HG02571 (cell line): ENCODE measurements around the gene ST8SIA2.
"Not testable (repeated sequence)": the region's sequence is repeated elsewhere in the genome, so short reads cannot be mapped to it uniquely, and the experiment has no call there.

ENCODE experiments used
- ATAC-seq: cut with Tn5 transposase; IDR thresholded peaks from one replicate; pipeline ENCODE4 v1.9.1; 2021; ENCODE audit warnings: mild to moderate bottlenecking, moderate library complexity; ENCODE audit not compliant: unreplicated experiment

Gene ST8SIA2

GRCh38 chr15:92435145-92435544, 41.5 kb downstream of the ST8SIA2 start:
- ATAC-seq: no peak

- ATAC-seq: no peak
Measured at GRCh38 chr15:92438471-92438870, 44.8 kb downstream of the ST8SIA2 start.

DNA sequence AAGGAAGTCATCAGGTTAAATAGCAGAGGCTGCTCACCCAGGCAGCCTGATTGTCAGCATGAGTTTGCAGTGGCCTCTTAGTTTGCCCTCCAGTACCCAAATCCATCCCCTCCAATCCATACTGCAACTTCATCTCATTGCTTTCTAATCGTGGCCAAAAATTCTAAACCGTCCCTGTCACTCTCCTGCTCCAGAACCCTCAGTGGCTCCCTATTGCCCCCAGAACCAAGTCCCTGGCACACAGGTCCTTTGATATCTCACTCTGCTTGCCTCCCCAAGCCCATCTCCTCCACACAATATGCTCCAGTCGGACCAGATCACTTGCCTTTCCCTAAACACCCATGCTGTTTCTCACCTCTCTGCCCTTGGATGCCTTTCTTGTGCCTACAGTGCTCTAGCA, 49.7 kb downstream of the ST8SIA2 start:
- no peak for ATAC-seq

DNA sequence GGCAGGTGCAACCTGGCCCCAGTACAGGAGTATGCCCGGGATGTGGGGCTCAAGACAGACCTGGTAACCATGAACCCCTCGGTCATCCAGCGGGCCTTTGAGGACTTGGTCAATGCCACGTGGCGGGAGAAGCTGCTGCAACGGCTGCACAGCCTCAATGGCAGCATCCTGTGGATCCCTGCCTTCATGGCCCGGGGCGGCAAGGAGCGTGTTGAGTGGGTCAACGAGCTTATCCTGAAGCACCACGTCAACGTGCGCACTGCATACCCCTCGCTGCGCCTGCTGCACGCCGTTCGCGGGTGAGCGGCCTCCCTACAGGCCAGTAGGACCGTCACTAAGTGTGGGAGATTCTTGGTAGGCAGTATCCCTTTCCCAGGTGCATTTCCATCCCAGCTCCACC, 51.0 kb downstream of the ST8SIA2 start:
- ATAC-seq: no peak

DNA sequence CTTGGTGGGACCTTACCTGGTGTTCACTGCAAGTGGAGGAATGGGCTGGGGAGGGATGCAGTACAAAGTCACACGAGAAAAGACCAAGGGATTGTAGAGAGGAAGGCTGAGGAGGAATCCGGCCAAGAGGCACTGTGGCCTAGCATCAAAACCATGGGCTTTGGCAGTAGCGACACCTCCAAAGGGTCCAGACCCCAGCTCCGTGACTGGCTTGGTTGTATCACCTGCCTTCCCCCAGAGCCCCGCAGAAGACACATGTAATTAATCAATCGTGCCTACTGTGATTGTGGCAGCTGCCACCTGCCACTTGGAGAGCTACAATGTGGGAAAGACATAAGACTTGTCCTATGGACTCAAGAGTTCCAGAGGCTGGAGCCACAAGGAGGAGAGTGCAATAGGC, 54.7 kb downstream of the ST8SIA2 start:
- no peak for ATAC-seq

DNA sequence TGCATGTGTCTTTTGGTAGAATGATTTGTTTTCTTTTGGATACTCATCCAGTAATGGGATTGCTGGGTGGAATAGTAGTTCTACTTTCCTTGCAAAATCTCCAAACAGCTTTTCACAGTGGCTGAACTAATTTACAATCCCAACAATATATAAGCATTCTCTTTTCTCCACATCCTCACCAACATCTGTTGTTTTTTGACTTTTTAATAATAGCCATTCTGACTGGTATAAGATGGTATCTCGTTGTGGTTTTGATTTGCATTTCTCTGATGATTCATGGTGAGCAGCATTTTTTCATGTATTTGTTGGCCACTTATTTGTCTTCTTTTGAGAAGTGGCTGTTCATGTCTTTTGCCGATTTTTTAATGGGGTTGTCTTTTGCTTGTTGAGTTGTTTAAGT, 55.8 kb downstream of the ST8SIA2 start:
- ATAC-seq: no peak

- ATAC-seq: no peak
Measured at GRCh38 chr15:92451225-92451825, 57.6 kb downstream of the ST8SIA2 start.

DNA sequence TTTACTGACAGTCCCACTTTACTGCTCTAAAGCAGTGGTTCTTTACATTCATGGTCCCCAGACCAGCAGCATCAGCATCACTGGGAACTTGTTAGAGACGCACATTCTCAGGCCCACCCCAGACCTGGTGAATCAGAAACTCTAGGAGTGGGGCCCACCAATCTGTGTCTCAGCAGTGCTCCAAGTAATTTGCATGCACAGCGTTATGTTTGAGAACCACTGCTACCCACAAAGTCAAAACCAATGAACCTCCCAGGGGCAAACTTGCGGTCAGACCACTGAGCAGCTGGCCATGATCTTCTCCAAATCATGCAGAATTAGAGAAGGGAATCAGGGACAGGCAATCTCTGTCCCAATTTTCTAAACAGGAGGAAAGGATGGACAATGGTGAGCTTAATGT, 58.5 kb downstream of the ST8SIA2 start:
- ATAC-seq: no peak

- ATAC-seq: no peak
Measured at GRCh38 chr15:92453607-92454006, 59.9 kb downstream of the ST8SIA2 start.

DNA sequence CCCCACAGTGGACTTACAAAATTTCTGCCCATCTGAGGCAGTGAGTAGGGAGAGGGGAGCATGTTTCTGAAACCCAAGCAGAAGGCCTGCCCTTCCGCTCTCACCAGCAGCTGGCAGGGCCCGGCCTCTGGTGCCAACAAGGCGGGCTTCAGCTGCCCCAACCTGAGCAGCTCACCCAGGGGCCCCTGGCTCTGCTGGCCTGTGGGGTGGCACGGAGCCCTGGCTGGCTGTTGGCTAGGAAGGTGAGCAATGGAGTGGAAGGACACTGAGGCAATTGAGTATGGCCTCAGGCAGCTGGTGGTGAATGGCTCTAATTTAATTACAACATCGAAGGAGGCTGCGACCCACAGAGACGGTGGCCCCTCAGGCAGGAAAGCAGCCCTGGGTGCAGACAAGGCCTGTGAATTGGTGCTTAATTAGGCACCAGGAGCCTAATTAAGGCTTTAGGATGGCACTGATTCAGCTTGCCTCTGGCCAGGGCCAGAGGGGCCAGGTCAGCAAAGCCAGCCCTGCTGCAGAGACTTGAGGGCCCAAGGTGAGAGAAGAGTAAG, 60.9 kb downstream of the ST8SIA2 start:
- ATAC-seq: no peak

- no peak for ATAC-seq
Measured at GRCh38 chr15:92455271-92455670, 61.6 kb downstream of the ST8SIA2 start.

GRCh38 chr15:92457471-92458041, 63.9 kb downstream of the ST8SIA2 start:
- ATAC-seq: no peak

- no peak for ATAC-seq
Measured at GRCh38 chr15:92460023-92460422, 66.3 kb downstream of the ST8SIA2 start.

- ATAC-seq: no peak
Measured at GRCh38 chr15:92462424-92463125, 68.9 kb downstream of the ST8SIA2 start.

- no peak for ATAC-seq
Measured at GRCh38 chr15:92463352-92463751, 69.7 kb downstream of the ST8SIA2 start.

- ATAC-seq: no peak
Measured at GRCh38 chr15:92463826-92464225, 70.1 kb downstream of the ST8SIA2 start.

DNA sequence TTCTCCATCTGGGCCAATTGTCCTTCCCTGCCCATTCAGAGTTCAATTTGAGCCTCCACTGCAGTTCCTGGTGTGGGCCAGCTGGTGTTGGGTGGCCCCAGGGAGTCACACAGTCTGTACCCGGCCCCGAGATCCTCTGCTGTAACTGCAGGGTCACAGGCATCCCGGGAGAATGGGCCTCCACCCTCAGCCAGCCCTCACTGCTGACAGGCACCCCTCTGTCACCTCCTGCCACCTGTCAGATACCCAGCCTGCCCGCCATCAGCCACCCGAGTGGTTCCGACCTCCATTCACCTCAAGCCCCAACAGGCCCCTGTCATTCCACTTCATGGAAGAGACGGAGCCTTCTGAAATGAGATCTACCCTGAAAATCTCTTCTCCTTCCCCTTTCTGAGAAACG, 73.2 kb downstream of the ST8SIA2 start:
- no peak for ATAC-seq

DNA sequence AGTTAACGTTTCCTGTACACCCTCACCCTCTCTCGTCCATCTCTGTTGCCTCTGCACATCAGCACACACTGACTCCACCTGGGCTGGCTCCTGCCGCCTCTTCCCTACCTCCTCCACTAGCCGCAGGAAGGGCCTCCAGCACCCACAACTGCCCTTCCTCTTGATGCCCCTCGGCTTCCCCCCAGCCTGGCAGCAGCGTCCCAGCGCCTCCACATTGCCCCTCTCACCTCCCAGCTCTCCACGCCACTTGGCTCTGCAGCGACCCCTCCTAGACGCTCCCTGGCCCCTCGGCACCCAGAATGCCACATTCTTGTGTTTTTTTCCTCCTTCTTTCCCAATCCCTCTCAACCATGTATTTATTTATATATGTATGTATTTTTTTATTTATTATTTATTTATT, 73.6 kb downstream of the ST8SIA2 start:
- ATAC-seq: no peak

- no peak for ATAC-seq
Measured at GRCh38 chr15:92468991-92469390, 75.3 kb downstream of the ST8SIA2 start.

DNA sequence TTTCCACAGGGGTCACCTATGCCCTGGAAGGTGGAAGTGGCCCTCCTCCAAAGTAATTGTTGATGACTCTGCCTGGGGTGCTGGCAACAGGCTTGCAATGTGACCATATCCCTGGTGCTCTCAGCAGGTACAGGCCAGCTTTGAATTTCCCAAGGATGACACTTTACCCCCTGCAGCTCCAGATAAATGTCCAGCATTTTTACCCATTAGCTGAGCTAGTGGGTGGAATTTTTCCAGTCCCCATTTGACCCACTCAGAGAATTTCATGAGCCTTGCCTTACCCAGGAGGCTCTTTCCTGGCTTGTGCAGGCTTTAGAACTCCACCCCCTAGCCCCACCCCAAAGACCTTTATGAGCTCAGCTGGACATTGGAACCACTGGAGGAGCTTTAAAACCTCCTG, 77.6 kb downstream of the ST8SIA2 start:
- no peak for ATAC-seq

DNA sequence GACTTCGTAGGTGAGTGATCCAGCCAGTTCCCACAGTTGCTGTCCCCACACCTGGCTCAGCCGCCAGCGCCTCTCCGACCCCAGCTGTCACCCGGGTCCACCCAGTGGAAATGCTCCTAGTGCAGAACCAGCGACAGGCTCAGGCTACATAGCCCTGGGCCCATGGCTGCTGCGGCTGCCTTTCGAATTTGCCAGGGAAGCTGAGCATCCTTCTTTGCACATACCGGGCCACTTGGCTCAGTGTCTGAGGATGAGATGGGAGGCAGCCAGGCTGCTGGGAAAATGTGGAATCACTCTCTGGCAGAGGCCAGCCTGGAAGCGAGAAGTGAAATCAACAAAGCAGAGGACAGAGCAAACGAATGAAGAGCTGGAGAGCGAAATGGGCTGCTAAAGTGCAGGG, 80.1 kb downstream of the ST8SIA2 start:
- ATAC-seq: no peak

GRCh38 chr15:92479730-92480129, 86.0 kb downstream of the ST8SIA2 start:
- not testable (repeated sequence) for ATAC-seq
